Stimulated activated CD4-positive, alpha-beta T cell treated with anti-CD3 and anti-CD28 coated beads, TNF-alpha, amount 100 ng/mL, for 1 hour (primary cell): ENCODE data around the gene POFUT1.

Experiments
- DNase-seq, 3 donors: peaks; one replicate each; pipeline ENCODE4 v3.0.0-alpha.2; 2020; ENCODE audit warnings: low read depth in 3 of 3, low spot score in 1 of 3

Gene POFUT1

GRCh38 chr20:32205843-32206759 is 1.6 kb upstream of the POFUT1 start:
- no peak for DNase-seq

- DNase-seq, result no peak
Observed at GRCh38 chr20:32206760-32207625, 687 bp upstream of the POFUT1 start.

- no peak for DNase-seq
Observed at GRCh38 chr20:32208499-32209154, 947 bp downstream of the POFUT1 start.

GRCh38 chr20:32209850-32210605 is 2.3 kb downstream of the POFUT1 start:
- no peak for DNase-seq

- no peak for DNase-seq
Observed at GRCh38 chr20:32213870-32214269, 6.2 kb downstream of the POFUT1 start.

GRCh38 chr20:32215147-32215546 is 7.5 kb downstream of the POFUT1 start:
- no peak for DNase-seq

- no peak for DNase-seq
Observed at GRCh38 chr20:32215729-32216128, 8.0 kb downstream of the POFUT1 start.

- no peak for DNase-seq
Observed at GRCh38 chr20:32216179-32217142, 8.8 kb downstream of the POFUT1 start.

GRCh38 chr20:32218156-32218900 is 10.6 kb downstream of the POFUT1 start:
- DNase-seq, result no peak

- no peak for DNase-seq
Observed at GRCh38 chr20:32224463-32224862, 16.8 kb downstream of the POFUT1 start.

GRCh38 chr20:32226391-32226790 is 18.7 kb downstream of the POFUT1 start:
- no peak for DNase-seq

- no peak for DNase-seq
Observed at GRCh38 chr20:32227306-32227705, 19.6 kb downstream of the POFUT1 start.

GRCh38 chr20:32227744-32228688 is 20.3 kb downstream of the POFUT1 start:
- DNase-seq, result no peak

- no peak for DNase-seq
Observed at GRCh38 chr20:32229251-32229747, 21.6 kb downstream of the POFUT1 start.

- DNase-seq, result no peak
Observed at GRCh38 chr20:32230707-32231106, 23.0 kb downstream of the POFUT1 start.

- DNase-seq, result no peak
Observed at GRCh38 chr20:32231245-32231644, 23.6 kb downstream of the POFUT1 start.

GRCh38 chr20:32231847-32232246 is 24.2 kb downstream of the POFUT1 start:
- no peak for DNase-seq
